HEK293 (cell line): ENCODE data around the gene C17orf107.

Experiments used
- ZBTB48 ChIP-seq: fragments of 450-650 bp; formaldehyde crosslinking; IDR thresholded peaks from 2 replicates; pipeline ENCODE4 v1.5.1; 2016; ENCODE audit warnings: missing biosample characterization, missing genetic modification characterization
- ZEB2 ChIP-seq: fragments of 450-650 bp; formaldehyde crosslinking; IDR thresholded peaks from 2 replicates; pipeline ENCODE4 v1.5.1; 2016; ENCODE audit warnings: missing biosample characterization, missing genetic modification characterization
- ZFP37 ChIP-seq: fragments of 450-650 bp; formaldehyde crosslinking; IDR thresholded peaks from 2 replicates; pipeline ENCODE4 v1.5.1; 2016; ENCODE audit warnings: missing biosample characterization, missing genetic modification characterization
- ZNF16 ChIP-seq: fragments of 450-650 bp; formaldehyde crosslinking; IDR thresholded peaks from 2 replicates; pipeline ENCODE4 v1.5.1; 2016; ENCODE audit warnings: low read depth, missing biosample characterization, missing genetic modification characterization
- ZNF175 ChIP-seq: fragments of 450-650 bp; formaldehyde crosslinking; IDR thresholded peaks from 2 replicates; pipeline ENCODE4 v1.5.1; 2016; ENCODE audit warnings: missing biosample characterization, missing genetic modification characterization
- ZNF202 ChIP-seq: fragments of 450-650 bp; formaldehyde crosslinking; IDR thresholded peaks from 2 replicates; pipeline ENCODE4 v1.5.1; 2016; ENCODE audit warnings: missing biosample characterization, missing genetic modification characterization, borderline replicate concordance
- ZNF223 ChIP-seq: fragments of 450-650 bp; formaldehyde crosslinking; IDR thresholded peaks from 2 replicates; pipeline ENCODE4 v1.5.1; 2016; ENCODE audit warnings: missing biosample characterization, missing genetic modification characterization
- ZNF24 ChIP-seq: fragments of 450-650 bp; formaldehyde crosslinking; IDR thresholded peaks from 2 replicates; pipeline ENCODE4 v1.5.1; 2016; ENCODE audit warnings: missing biosample characterization, missing genetic modification characterization
- ZNF391 ChIP-seq: fragments of 450-650 bp; formaldehyde crosslinking; IDR thresholded peaks from 2 replicates; pipeline ENCODE4 v1.5.1; 2016; ENCODE audit warnings: low read depth, missing biosample characterization, missing genetic modification characterization, borderline replicate concordance
- ZNF530 ChIP-seq: fragments of 450-650 bp; formaldehyde crosslinking; IDR thresholded peaks from 2 replicates; pipeline ENCODE4 v1.5.1; 2016; ENCODE audit warnings: low read depth, missing biosample characterization, missing genetic modification characterization
- ZNF558 ChIP-seq: fragments of 450-650 bp; formaldehyde crosslinking; IDR thresholded peaks from 2 replicates; pipeline ENCODE4 v1.5.1; 2016; ENCODE audit warnings: missing biosample characterization, missing genetic modification characterization
- ZNF561 ChIP-seq: fragments of 450-650 bp; IDR thresholded peaks from 2 replicates; pipeline ENCODE4 v1.5.1; 2018; ENCODE audit warnings: missing biosample characterization, missing genetic modification characterization, borderline replicate concordance
- ZNF626 ChIP-seq: fragments of 450-650 bp; sonication (Bioruptor Pico); formaldehyde crosslinking; IDR thresholded peaks from 2 replicates; pipeline ENCODE4 v1.5.1; 2018; ENCODE audit warnings: missing biosample characterization, missing genetic modification characterization, inconsistent platforms
- ZNF664 ChIP-seq: fragments of 450-650 bp; formaldehyde crosslinking; IDR thresholded peaks from 2 replicates; pipeline ENCODE4 v1.5.1; 2016; ENCODE audit warnings: missing biosample characterization, missing genetic modification characterization
- ZNF785 ChIP-seq: fragments of 450-650 bp; formaldehyde crosslinking; IDR thresholded peaks from 2 replicates; pipeline ENCODE4 v1.5.1; 2016; ENCODE audit warnings: missing biosample characterization, missing genetic modification characterization
- TF ChIP-seq, protein P1 (sequence below): fragments of 450-650 bp; formaldehyde crosslinking; IDR thresholded peaks from 2 replicates; pipeline ENCODE4 v1.5.1; 2016; ENCODE audit warnings: missing biosample characterization, missing genetic modification characterization
- TF ChIP-seq, protein P2 (sequence below): fragments of 450-650 bp; formaldehyde crosslinking; IDR thresholded peaks from 2 replicates; pipeline ENCODE4 v1.5.1; 2016; ENCODE audit warnings: missing biosample characterization, missing genetic modification characterization
- TF ChIP-seq, protein P3 (sequence below): fragments of 450-650 bp; formaldehyde crosslinking; IDR thresholded peaks from 2 replicates; pipeline ENCODE4 v1.5.1; 2016; ENCODE audit warnings: missing biosample characterization, missing genetic modification characterization, borderline replicate concordance
- TF ChIP-seq, protein P4 (sequence below): fragments of 450-650 bp; formaldehyde crosslinking; IDR thresholded peaks from 2 replicates; pipeline ENCODE4 v1.5.1; 2016; ENCODE audit warnings: missing biosample characterization, missing genetic modification characterization
- TF ChIP-seq, protein P5 (sequence below): fragments of 450-650 bp; formaldehyde crosslinking; IDR thresholded peaks from 2 replicates; pipeline ENCODE4 v1.5.1; 2017; ENCODE audit warnings: missing biosample characterization, missing genetic modification characterization
- TF ChIP-seq, protein P6 (sequence below): fragments of 450-650 bp; formaldehyde crosslinking; IDR thresholded peaks from 2 replicates; pipeline ENCODE4 v1.5.1; 2017; ENCODE audit warnings: missing biosample characterization, missing genetic modification characterization
- TF ChIP-seq, protein P7 (sequence below): fragments of 450-650 bp; formaldehyde crosslinking; IDR thresholded peaks from 2 replicates; pipeline ENCODE4 v1.5.1; 2016; ENCODE audit warnings: missing biosample characterization, missing genetic modification characterization
- TF ChIP-seq, protein P8 (sequence below): fragments of 450-650 bp; formaldehyde crosslinking; IDR thresholded peaks from 2 replicates; pipeline ENCODE4 v1.5.1; 2016; ENCODE audit warnings: missing biosample characterization, missing genetic modification characterization
- TF ChIP-seq, protein P9 (sequence below): fragments of 450-650 bp; IDR thresholded peaks from 2 replicates; pipeline ENCODE4 v1.5.1; 2018; ENCODE audit warnings: missing biosample characterization, missing genetic modification characterization
- TF ChIP-seq, protein P10 (sequence below): fragments of 450-650 bp; IDR thresholded peaks from 2 replicates; pipeline ENCODE4 v1.5.1; 2018; ENCODE audit warnings: missing biosample characterization, mild to moderate bottlenecking, missing genetic modification characterization

Gene C17orf107

DNA sequence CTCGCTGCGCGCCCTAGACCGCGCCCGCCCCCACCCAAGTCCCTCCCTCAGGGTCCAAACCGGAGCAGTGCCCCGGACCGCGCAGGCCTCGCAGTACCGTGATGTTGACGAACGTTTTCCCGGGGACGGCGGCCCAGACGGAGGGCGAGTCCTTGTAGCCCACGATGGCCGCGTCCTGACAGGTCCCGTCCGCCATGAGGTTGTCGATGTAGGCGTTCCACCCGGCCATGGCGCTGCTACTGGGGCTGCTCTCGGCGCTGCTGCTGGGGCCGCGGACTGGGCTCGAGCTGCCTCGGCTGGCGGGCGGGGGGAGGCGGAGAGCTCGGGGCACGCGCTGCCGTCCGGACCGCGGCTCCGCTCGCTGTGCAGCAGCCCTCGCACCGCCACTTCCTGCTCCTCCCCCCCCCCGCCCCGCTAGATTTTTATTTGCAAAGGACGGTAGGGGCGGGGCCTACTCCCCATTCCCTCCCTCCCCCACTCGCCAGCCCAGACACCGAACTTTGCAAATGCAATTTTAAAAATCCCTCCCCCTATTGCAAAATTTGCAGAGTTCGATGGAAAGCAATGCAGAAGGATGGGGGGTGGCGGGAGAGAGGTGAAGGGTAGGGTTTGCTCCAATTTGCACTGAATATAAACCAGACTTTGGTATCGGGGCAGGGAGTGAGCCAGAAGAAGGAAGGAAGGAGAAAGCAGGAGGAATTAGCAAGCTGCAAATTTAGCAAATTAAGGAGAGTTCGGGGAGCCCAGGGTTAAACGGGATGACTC lies 49.0 kb downstream of the C17orf107 start, which contains the start of gene PFN1 (continued):
- TF ChIP-seq, protein P1, sequence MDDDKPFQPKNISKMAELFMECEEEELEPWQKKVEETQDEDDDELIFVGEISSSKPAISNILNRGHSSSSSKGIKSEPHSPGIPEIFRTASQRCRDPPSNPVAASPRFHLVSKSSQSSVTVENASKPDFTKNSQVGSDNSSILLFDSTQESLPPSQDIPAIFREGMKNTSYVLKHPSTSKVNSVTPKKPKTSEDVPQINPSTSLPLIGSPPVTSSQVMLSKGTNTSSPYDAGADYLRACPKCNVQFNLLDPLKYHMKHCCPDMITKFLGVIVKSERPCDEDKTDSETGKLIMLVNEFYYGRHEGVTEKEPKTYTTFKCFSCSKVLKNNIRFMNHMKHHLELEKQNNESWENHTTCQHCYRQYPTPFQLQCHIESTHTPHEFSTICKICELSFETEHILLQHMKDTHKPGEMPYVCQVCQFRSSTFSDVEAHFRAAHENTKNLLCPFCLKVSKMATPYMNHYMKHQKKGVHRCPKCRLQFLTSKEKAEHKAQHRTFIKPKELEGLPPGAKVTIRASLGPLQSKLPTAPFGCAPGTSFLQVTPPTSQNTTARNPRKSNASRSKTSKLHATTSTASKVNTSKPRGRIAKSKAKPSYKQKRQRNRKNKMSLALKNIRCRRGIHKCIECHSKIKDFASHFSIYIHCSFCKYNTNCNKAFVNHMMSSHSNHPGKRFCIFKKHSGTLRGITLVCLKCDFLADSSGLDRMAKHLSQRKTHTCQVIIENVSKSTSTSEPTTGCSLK, result no peak
- TF ChIP-seq ZNF785 (no peak), ZNF24 (tag by site-specific recombination) (no peak), ZNF558 (tag by site-specific recombination) (0 out of 2 replicates have a peak, but pooled peaks have one; percentile 42), ZEB2 (tag by site-specific recombination) (peak; percentile 97), ZFP37 (peak; percentile 22; the same call in 1 of the 2 replicates), ZNF202 (tag by site-specific recombination) (no peak), ZNF530 (tag by site-specific recombination) (no peak), ZNF561 (tag by site-specific recombination) (no peak), ZBTB48 (tag by site-specific recombination) (no peak; the same call in 1 of the 2 replicates), ZNF626 (tag by site-specific recombination) (no peak), ZNF16 (tag by site-specific recombination) (no peak), ZNF391 (tag by site-specific recombination) (peak; percentile 57), ZNF175 (tag by site-specific recombination) (no peak), ZNF223 (no peak), ZNF664 (tag by site-specific recombination) (no peak)
- TF ChIP-seq, protein P2, sequence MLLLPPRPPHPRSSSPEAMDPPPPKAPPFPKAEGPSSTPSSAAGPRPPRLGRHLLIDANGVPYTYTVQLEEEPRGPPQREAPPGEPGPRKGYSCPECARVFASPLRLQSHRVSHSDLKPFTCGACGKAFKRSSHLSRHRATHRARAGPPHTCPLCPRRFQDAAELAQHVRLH (tag by site-specific recombination), result peak; percentile 37; the same call in 1 of the 2 replicates
- TF ChIP-seq, protein P3, sequence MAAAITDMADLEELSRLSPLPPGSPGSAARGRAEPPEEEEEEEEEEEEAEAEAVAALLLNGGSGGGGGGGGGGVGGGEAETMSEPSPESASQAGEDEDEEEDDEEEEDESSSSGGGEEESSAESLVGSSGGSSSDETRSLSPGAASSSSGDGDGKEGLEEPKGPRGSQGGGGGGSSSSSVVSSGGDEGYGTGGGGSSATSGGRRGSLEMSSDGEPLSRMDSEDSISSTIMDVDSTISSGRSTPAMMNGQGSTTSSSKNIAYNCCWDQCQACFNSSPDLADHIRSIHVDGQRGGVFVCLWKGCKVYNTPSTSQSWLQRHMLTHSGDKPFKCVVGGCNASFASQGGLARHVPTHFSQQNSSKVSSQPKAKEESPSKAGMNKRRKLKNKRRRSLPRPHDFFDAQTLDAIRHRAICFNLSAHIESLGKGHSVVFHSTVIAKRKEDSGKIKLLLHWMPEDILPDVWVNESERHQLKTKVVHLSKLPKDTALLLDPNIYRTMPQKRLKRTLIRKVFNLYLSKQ (tag by site-specific recombination), result no peak
- TF ChIP-seq, protein P4, sequence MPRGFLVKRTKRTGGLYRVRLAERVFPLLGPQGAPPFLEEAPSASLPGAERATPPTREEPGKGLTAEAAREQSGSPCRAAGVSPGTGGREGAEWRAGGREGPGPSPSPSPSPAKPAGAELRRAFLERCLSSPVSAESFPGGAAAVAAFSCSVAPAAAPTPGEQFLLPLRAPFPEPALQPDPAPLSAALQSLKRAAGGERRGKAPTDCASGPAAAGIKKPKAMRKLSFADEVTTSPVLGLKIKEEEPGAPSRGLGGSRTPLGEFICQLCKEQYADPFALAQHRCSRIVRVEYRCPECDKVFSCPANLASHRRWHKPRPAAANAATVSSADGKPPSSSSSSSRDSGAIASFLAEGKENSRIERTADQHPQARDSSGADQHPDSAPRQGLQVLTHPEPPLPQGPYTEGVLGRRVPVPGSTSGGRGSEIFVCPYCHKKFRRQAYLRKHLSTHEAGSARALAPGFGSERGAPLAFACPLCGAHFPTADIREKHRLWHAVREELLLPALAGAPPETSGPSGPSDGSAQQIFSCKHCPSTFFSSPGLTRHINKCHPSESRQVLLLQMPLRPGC (tag by site-specific recombination), result no peak
- TF ChIP-seq, protein P5, sequence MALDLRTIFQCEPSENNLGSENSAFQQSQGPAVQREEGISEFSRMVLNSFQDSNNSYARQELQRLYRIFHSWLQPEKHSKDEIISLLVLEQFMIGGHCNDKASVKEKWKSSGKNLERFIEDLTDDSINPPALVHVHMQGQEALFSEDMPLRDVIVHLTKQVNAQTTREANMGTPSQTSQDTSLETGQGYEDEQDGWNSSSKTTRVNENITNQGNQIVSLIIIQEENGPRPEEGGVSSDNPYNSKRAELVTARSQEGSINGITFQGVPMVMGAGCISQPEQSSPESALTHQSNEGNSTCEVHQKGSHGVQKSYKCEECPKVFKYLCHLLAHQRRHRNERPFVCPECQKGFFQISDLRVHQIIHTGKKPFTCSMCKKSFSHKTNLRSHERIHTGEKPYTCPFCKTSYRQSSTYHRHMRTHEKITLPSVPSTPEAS (tag by site-specific recombination), result no peak
- TF ChIP-seq, protein P6, sequence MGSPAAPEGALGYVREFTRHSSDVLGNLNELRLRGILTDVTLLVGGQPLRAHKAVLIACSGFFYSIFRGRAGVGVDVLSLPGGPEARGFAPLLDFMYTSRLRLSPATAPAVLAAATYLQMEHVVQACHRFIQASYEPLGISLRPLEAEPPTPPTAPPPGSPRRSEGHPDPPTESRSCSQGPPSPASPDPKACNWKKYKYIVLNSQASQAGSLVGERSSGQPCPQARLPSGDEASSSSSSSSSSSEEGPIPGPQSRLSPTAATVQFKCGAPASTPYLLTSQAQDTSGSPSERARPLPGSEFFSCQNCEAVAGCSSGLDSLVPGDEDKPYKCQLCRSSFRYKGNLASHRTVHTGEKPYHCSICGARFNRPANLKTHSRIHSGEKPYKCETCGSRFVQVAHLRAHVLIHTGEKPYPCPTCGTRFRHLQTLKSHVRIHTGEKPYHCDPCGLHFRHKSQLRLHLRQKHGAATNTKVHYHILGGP (tag by site-specific recombination), result no peak
- TF ChIP-seq, protein P7, sequence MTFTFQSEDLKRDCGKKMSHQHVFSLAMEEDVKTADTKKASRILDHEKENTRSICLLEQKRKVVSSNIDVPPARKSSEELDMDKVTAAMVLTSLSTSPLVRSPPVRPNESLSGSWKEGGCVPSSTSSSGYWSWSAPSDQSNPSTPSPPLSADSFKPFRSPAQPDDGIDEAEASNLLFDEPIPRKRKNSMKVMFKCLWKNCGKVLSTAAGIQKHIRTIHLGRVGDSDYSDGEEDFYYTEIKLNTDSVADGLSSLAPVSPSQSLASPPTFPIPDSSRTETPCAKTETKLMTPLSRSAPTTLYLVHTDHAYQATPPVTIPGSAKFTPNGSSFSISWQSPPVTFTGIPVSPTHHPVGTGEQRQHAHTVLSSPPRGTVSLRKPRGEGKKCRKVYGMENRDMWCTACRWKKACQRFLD, result no peak
- TF ChIP-seq, protein P8, sequence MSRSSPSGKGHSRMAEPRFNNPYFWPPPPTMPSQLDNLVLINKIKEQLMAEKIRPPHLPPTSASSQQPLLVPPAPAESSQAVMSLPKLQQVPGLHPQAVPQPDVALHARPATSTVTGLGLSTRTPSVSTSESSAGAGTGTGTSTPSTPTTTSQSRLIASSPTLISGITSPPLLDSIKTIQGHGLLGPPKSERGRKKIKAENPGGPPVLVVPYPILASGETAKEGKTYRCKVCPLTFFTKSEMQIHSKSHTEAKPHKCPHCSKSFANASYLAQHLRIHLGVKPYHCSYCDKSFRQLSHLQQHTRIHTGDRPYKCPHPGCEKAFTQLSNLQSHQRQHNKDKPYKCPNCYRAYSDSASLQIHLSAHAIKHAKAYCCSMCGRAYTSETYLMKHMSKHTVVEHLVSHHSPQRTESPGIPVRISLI (tag by site-specific recombination), result no peak
- TF ChIP-seq, protein P9, sequence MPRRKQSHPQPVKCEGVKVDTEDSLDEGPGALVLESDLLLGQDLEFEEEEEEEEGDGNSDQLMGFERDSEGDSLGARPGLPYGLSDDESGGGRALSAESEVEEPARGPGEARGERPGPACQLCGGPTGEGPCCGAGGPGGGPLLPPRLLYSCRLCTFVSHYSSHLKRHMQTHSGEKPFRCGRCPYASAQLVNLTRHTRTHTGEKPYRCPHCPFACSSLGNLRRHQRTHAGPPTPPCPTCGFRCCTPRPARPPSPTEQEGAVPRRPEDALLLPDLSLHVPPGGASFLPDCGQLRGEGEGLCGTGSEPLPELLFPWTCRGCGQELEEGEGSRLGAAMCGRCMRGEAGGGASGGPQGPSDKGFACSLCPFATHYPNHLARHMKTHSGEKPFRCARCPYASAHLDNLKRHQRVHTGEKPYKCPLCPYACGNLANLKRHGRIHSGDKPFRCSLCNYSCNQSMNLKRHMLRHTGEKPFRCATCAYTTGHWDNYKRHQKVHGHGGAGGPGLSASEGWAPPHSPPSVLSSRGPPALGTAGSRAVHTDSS (tag by site-specific recombination), result no peak
- TF ChIP-seq, protein P10, sequence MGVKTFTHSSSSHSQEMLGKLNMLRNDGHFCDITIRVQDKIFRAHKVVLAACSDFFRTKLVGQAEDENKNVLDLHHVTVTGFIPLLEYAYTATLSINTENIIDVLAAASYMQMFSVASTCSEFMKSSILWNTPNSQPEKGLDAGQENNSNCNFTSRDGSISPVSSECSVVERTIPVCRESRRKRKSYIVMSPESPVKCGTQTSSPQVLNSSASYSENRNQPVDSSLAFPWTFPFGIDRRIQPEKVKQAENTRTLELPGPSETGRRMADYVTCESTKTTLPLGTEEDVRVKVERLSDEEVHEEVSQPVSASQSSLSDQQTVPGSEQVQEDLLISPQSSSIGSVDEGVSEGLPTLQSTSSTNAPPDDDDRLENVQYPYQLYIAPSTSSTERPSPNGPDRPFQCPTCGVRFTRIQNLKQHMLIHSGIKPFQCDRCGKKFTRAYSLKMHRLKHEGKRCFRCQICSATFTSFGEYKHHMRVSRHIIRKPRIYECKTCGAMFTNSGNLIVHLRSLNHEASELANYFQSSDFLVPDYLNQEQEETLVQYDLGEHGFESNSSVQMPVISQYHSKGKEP (tag by site-specific recombination), result peak; percentile 85
